Motor neuron (in vitro differentiated cells): ENCODE data around the gene CHD5. TPM values are rescaled to one million over a fixed set of nuclear protein-coding genes. Genes with fewer than 3 reads are reported as not detected.

Experiments used
- ATAC-seq, 8 experiments: fragments of 200-7000 bp; cut with Tn5 transposase; replicated peaks in 6 of 8; 2 replicates each; pipeline ENCODE4 v1.8.0; 2021; ENCODE audit warnings: mild to moderate bottlenecking in 8 of 8, moderate library complexity in 8 of 8
- H3K27ac ChIP-seq, 2 donors: fragments of 250-450 bp; sonication (Bioruptor Pico); 2 replicates each; pipeline ENCODE4 v1.9.0; 2021; ENCODE audit warnings: antibody characterized with exemption in 2 of 2, mild to moderate bottlenecking in 2 of 2, moderate library complexity in 1 of 2
- H3K4me1 ChIP-seq, 2 donors: fragments of 250-450 bp; sonication (Bioruptor Pico); replicated peaks in 1 of 2; 2 replicates each; pipeline ENCODE4 v1.6.1; 2021; ENCODE audit warnings: antibody characterized with exemption in 2 of 2, mild to moderate bottlenecking in 2 of 2, moderate library complexity in 1 of 2
- H3K4me3 ChIP-seq, 5 donors: fragments of 250-450 bp; sonication (Bioruptor Pico); 2 replicates each; pipeline ENCODE4 v1.9.0; 2021; ENCODE audit warnings: antibody characterized with exemption in 5 of 5, mild to moderate bottlenecking in 5 of 5, moderate library complexity in 4 of 5
- WGBS, 10 experiments: fragments of 450-650 bp; shearing (Covaris generic); methylation state at CpG; one replicate each; pipeline ENCODE4 v1.0.0; 2022; 5-methylcytosine and 5-hydroxymethylcytosine counted together
- in situ Hi-C, 9 experiments: fragments of 400-800 bp; cut with MboI; loops; one replicate each; pipeline ENCODE4 v1.15.0; 2021; ENCODE audit warnings: low sequenced_read_pairs in 9 of 9, low pct_unique_long_range_greater_than_20kb in 2 of 9; ENCODE audit not compliant: unreplicated experiment in 9 of 9
- total RNA-seq, 8 experiments: library from RNA; unstranded; fragments of 300-600 nt; gene quantifications; 2 replicates each; pipeline versions ENCODE4 v1.2.3 to v1.2.4, GENCODE V29; 2022

CHD5 gene
- total RNA-seq, 8 experiments from 2014 or later, result 0.15 to 18.4 (median 0.63) TPM

DNA sequence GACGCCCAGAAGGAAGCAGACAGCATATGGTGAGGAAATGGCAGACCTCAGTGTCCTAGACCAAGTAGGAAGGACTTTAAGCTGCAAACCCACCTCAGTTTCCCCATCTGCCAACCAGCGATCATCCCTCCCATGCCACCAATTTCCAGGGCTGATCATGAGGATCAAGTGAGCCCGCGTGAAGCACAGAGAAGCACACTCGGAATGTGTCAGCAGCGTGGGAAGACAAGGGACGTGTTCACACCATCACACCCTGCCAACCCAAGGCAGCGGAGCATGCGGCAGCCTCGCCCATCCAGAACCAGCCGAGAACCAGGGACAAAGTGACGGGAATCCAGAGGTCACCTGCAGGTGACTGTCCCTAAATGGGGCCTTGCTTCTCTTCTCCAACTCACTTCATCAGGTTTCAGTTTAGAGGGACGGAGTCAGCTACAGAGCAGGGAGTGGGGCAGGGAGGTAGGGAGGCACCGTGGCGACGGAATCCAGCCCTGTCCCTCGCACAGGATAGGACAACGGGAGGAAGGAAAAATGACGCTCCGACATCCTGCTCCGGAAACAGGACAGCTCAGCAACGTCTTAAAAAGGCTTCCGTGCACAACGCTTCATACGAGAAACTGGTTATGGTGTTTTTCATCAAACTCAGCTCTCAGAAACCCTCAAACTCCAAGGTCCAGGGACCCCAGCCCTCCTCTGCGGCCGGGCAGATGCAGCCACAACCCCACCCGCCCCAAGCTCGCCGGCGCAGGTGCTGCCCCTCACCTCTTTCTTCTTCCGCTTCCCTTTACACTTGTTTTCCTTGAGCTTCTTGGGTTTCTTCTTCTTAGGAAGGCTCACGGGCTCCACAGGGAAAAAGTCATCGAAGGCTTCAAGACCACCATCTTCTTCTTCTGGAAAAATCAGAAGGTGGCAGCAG, 12.5 kb downstream of the CHD5 start:
- H3K4me3 ChIP-seq, result no peak overlapping the region
- no peak overlapping the region for H3K27ac ChIP-seq
- in situ Hi-C loops, result no loop called here
- peaks cover 33 to 36% of the 10 kb centered on the region in 2 donors for H3K4me1 ChIP-seq
- ATAC-seq, result no peak
- WGBS, 10 experiments, result 40 to 100% (median 71%) methylated on average over 1 to 30 of the region's 34 CpGs

DNA sequence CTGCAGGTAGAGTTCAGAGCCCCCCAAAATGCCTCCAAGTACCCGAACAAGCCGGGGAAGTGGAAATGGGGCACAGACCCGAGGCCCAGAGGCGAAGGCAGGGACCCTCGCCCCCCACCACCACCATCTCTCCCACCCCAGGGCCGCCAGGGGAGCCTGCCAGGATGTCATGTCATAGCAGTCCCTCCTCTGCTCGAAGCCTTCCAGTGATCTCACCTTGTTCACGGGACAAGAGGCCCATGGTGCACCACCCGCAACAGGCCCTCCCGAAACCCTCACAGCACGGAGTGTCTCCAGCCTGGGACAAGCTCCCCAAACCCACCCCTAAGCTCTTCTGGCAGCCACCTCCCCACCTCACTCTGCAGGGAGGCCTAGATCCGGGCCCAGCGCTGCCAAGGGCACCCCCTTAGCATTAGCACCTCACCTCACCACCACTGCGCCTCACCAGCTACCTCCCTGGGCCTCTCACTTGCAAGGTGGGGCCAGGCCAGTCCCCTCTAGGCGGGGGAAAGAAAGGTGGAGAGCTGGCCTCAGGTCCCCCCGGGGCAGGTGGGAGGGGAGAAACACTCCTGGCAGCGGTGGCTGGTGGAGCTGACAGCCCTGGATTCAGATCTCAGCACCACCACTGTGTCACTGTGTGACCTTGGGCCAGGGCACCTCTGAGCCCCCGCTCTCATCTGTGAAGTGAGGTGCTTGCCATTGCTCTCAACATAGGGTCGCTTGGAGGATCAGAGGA, 13.3 kb downstream of the CHD5 start:
- Histone ChIP-seq H3K4me3 (no peak overlapping the region), H3K27ac (no peak overlapping the region), H3K4me1 (peaks cover 35 to 36% of the 10 kb centered on the region in 2 donors)
- in situ Hi-C loops, result no loop called here
- WGBS, 10 experiments, result 62 to 82% (median 68%) methylated on average over 7 to 9 of the region's 19 CpGs; no CpG with 5 or more reads in 7 of the 10 experiments
- ATAC-seq, result no peak

DNA sequence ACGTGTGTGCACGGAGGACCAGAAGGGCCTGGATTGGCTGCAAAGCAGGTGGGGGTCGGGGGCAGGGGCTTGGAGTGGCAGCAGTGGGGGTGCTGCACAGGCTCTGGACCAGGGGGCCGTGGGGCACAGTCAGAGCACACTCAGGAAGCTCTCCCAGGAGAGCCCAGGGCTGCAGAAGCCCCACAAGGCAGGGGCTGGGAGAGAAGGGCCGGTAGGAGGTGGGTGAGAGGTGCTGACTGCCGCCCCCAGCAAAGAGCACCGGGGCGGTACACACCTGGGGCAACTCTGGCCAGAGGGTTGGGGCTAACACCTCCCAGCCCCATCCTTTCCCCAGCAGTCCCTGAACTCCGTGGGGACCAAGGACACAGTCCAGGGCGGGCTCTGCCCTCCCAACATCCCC, 13.9 kb downstream of the CHD5 start:
- no peak for ATAC-seq
- Histone ChIP-seq H3K4me1 (peaks cover 39 to 40% of the 10 kb centered on the region in 2 donors), H3K27ac (no peak overlapping the region), H3K4me3 (no peak overlapping the region)
- 40% methylated on average over 1 of the region's 10 CpGs; no CpG with 5 or more reads in 9 of the 10 experiments for WGBS, 10 experiments
- in situ Hi-C loops, result no loop called here

DNA sequence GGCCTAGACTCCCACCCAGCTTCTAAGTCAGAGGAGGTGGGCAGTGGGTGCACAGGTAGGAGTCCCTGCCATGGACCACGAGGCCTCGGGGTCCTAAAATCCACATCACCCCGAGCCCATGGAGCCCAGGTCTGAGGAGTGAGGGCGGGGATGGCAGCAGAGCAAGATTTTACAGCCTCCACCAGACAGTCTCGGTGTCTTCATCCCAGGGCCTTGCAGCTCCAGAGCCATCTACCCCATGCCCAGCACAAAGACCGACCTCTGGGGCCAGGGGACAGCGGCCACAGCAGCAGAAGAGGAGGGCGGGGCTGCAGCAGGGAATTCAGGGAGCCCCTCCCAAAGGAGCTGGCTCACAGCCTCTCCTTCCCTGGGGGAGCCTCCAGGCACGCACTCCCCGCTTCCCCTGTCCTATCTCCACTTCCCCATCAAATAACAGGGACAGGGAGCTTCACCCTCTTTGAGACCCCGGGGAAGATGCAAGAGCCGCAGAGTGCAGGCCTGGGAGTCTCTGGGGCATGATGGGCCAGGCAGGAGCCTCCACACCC, 14.6 kb downstream of the CHD5 start:
- H3K4me3 ChIP-seq, result no peak overlapping the region
- H3K4me1 ChIP-seq, result peaks cover 46% of the 10 kb centered on the region in 2 donors
- in situ Hi-C loops, result no loop called here
- WGBS, 10 experiments, result 20 to 80% (median 66%) methylated on average over 1 to 7 of the region's 12 CpGs; no CpG with 5 or more reads in 6 of the 10 experiments
- peak in 1 of 8 experiments; percentile 48 for ATAC-seq
- H3K27ac ChIP-seq, result peak overlapping the region in 1 of 2 donors; percentile 14

DNA sequence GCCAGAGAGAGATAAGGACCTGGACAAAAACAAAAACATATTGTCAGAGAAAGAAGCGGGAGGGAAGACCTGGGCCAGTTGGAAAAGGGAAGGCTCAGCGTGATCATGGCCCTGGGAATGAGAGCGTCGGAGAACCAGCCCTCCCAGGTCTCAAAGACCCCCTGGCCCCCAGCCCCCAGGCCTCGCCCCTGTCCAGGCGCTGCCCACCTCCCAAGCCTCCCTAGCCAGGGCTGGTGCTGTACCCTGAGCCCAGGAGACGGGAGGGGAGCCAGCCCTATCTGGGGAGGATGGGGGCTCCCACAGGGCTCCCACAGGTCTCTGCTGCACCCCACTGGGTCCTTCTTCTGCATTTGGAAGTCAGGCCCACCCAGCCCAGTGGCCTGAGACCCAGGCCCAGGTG, 15.1 kb downstream of the CHD5 start:
- 20 to 78% (median 69%) methylated on average over 1 to 5 of the region's 7 CpGs; no CpG with 5 or more reads in 6 of the 10 experiments for WGBS, 10 experiments
- no peak overlapping the region for H3K4me3 ChIP-seq
- in situ Hi-C loops, result no loop called here
- peaks cover 48% of the 10 kb centered on the region in 2 donors for H3K4me1 ChIP-seq
- no peak for ATAC-seq
- no peak overlapping the region for H3K27ac ChIP-seq

DNA sequence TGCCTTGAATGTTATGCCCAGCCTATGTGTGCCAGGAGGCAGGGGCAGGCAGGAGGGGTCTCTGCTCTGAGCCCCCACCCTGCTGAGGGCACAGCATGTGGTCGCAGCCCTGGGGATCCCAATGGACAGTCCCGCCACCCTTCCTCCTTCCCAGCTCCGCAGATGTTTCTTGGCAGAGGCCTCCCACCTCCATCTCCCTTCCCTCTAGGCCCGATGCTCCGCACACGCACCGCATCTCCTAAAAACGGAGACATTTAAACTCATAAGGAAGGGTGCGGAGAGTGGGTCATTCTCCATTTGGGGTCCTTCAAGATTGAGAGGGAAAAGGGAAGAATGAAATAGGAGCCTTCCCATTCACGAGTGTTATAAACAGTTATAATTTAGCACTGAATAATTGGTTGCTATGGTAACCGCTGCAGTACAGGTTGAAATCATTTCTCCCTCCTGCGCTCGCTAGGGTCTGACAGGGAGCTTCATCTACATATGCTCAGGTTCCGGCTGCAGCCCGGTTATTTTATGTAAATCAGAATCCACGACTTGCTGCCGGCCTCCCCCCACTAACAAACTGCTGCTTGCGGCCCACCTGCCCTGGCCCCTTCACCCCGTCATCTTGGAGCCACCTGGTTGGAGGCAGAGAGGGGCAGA, 16.0 kb downstream of the CHD5 start:
- peak overlapping the region; percentile 12 to 38 for H3K27ac ChIP-seq
- peak in 5 of 8 experiments; percentile 58 to 82 (median 69) for ATAC-seq
- no peak overlapping the region for H3K4me3 ChIP-seq
- in situ Hi-C loops, result no loop called here
- peaks cover 48 to 50% of the 10 kb centered on the region in 2 donors for H3K4me1 ChIP-seq
- whole genome bisulfite sequencing, 10 experiments, result 10 to 71% (median 40%) methylated on average over 2 to 15 of the region's 19 CpGs; no CpG with 5 or more reads in 2 of the 10 experiments

DNA sequence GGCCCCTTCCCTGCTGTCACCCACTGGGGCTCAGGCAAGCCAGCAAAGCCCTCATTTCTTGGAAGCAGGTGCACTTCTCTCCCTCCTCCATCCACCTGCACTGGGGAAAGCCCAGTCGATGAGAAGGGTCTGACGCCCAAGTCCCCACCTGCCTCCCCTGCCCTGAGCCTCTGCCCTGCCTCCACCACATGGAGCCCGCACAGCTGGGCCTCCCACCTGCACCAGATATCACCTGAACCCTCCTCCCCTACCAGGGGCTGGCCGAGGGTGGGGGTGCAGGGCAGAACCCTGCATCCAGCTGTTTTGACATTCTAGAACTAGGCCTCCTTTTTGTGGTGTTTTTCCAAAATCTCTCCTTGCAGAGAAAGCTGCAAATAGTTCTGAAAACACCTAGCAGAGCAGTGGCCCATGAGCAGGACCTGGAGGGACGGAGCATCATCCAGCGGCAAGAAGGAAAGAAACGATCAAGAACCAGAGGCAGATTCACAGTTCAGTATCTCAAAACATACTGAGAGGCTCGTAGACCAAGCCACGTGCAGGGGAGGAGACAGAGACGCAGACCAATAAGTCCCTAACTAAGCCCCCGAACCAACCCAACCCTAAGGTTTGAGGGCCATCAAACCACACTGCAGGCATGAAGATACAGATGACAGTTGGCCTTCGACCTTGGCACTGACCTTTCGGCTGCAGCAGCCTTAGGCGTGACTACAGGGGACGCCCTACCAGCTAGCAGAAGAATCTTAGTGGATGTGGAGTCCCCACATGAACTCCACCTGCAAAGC, 16.7 kb downstream of the CHD5 start:
- ATAC-seq, result no peak
- peaks cover 48 to 50% of the 10 kb centered on the region in 2 donors for H3K4me1 ChIP-seq
- WGBS, 10 experiments, result 40 to 84% (median 73%) methylated on average over 1 to 14 of the region's 15 CpGs; no CpG with 5 or more reads in 2 of the 10 experiments
- in situ Hi-C loops, result no loop called here
- no peak overlapping the region for H3K27ac ChIP-seq
- H3K4me3 ChIP-seq, result no peak overlapping the region

DNA sequence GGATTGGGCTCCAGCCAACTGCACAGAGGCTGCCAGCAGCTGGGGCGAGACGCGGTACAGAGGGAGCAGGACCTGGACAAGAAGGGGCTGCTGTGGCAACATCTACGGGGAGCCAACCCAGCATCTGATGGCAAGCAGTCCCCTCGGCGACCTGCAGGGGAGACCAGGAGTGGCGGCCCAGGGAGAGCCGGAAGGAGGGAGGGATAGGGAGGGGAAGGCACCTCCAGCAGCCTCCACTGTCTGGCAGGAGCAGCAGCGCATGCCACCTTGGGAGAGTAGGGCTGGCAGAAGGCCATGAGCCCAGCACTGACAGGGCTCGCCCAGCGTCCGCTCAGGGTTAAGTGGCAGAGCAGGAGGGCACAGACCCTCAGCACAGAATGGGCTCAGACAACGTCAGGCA, 17.3 kb downstream of the CHD5 start:
- H3K4me1 ChIP-seq, result peaks cover 53 to 55% of the 10 kb centered on the region in 2 donors
- peak in 3 of 8 experiments; percentile 11 to 34 (median 15) for ATAC-seq
- in situ Hi-C loops, result no loop called here
- H3K4me3 ChIP-seq, result no peak overlapping the region
- no peak overlapping the region for H3K27ac ChIP-seq
- 0 to 100% (median 76%) methylated on average over 1 to 11 of the region's 13 CpGs; no CpG with 5 or more reads in 4 of the 10 experiments for WGBS, 10 experiments

DNA sequence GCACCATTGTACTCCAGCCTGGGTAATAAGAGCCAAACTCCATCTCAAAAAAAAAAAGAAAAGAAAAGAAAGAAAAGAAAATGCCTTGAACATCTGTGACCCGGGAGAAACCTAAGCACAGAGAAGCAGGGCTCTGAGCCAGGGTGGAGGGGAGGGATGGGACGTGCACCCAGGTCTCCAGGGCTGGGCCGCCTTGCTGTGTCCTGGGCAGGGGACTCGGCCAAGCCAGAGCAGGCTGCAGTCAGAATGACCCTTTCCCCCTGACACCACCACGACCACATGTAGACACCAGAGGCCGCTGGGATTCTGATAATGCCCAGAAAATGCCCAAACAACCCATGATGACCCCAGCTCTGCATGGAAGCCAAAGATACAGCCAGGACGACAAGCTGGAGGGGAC, 17.8 kb downstream of the CHD5 start:
- in situ Hi-C loops, result no loop called here
- no peak overlapping the region for H3K4me3 ChIP-seq
- peaks cover 57 to 59% of the 10 kb centered on the region in 2 donors for H3K4me1 ChIP-seq
- H3K27ac ChIP-seq, result no peak overlapping the region
- WGBS, 10 experiments, result 0 to 78% (median 60%) methylated on average over 1 to 4 of the region's 7 CpGs; no CpG with 5 or more reads in 3 of the 10 experiments
- ATAC-seq, result no peak

DNA sequence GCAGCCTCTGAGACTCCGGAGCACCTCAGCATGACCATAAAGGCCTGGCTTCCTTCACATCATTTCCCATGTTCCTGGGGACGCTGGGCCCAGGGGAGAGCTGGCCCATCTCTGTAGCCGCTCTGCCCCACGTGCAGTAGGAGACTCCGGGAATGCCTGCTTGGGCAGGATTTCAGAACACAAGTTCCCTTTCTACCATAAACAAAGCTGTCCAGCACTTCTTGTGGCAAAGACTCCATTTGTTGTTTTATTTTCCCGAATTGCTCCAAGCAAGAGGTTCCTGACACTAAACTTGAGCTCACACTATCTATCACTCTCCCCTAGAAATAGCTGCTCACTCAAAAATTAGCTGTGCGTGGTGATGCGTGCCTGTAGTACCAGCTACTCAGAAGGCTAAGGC, 21.9 kb downstream of the CHD5 start:
- in situ Hi-C loops, result no loop called here
- WGBS, 10 experiments, result 58 to 100% (median 74%) methylated on average over 1 to 7 of the region's 8 CpGs; no CpG with 5 or more reads in 3 of the 10 experiments
- H3K4me1 ChIP-seq, result peaks cover 35 to 38% of the 10 kb centered on the region in 2 donors
- peak overlapping the region in 1 of 2 donors; percentile 11 for H3K27ac ChIP-seq
- H3K4me3 ChIP-seq, result no peak overlapping the region
- ATAC-seq, result peak in 1 of 8 experiments; percentile 6

DNA sequence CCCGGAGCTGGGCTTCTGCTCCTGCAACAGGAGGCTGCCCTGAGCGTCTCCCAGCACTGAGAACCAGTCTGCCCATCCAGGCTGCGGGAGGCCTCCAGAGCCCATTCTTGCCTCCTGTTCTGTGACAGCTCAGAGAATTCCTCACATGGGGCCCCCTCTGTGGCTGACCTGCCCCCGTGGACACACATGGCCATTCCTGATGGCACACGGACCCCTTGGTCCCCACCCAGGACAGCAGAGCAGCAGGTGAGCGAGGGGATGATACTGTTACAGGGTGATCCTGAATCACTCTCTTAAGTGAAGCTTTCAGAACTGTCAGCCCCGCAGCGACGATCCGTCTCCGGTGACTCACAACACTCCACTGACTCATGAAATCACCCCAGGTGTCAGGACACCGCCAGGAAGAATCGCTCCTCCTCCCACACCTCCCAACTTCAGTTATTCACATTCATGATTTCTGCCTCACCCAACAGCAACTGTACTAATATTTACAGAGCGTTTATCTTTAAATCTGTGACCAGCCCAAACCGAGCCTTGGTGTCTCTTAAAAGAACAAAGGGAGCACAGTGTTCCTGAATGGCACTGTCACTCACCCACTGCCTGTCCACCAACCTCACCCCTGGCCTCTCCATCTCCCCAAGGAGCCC, 22.5 kb downstream of the CHD5 start:
- 7 to 80% (median 20%) methylated on average over 1 to 12 of the region's 15 CpGs; no CpG with 5 or more reads in 1 of the 10 experiments for WGBS, 10 experiments
- no peak overlapping the region for H3K4me3 ChIP-seq
- in situ Hi-C loops, result no loop called here

More for the DNA sequence above, 22.5 kb downstream of the CHD5 start:
- ATAC-seq, result peak; percentile 66 to 94 (median 89)
- Histone ChIP-seq H3K27ac (peak overlapping the region in 1 of 2 donors; percentile 11), H3K4me1 (peaks cover 33 to 39% of the 10 kb centered on the region in 2 donors)
